HG03196 (cell line): Measurements from ENCODE around the gene TSPAN1.

Source experiments
- ATAC-seq: cut with Tn5 transposase; IDR thresholded peaks from one replicate; pipeline ENCODE4 v1.9.1; 2021; ENCODE audit not compliant: unreplicated experiment

Gene TSPAN1

DNA sequence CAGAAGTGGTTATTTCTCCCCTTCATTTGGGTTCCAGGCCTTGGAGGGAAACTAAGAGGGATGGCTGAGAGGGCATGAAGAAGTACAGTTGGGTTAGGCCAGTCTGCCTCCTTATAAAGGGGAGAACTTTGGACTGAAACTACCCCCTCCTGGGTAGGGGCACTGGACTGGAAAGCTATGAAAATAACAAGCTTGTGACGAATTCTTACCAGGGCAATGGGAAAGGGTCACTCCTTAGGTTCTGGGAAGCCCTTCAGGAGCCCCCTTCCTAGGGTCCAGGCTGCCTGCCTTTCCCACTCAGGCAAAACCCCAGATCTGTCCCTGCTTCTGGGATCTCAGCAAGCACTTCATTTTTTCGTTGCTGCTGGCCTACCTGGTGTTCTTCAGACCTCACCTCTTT lies 11.2 kb downstream of the TSPAN1 start:
- ATAC-seq = no peak

DNA sequence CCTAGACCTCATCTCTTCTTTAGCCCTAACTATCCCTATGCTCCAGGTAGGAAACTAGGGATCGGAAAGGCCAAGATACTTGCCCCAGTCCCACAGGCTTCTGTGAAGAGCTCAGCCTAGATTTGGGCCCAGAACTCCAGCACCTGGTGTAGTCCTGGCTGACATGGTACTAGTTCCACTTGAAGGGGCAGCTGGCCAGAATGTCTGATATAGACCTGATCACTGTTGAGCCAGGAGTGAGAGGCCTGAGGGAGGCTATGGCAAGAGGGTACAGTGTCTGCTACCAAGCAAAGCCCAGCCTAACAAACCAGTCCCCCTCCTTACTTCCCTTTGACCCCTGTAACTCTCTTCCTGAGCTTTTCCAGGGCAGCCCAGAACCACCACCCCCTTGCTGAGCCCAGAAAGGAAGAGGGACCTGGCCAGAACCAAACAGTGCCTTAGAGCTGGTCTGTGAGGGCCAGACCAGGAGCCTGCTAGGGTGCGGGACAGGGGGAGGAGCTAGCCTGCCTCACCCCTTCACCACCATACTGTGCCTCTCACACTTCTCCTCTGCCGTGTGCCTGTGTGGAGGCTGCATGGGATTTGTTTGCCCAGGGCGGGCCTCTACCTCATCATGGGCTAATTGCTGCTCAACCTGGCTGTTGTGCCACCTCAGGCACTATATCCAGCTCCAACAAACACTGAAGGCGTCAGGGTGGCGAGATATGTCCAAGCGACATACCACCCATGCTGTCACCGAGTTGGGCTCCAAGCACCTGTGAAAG lies 12.4 kb downstream of the TSPAN1 start:
- ATAC-seq = no peak

DNA sequence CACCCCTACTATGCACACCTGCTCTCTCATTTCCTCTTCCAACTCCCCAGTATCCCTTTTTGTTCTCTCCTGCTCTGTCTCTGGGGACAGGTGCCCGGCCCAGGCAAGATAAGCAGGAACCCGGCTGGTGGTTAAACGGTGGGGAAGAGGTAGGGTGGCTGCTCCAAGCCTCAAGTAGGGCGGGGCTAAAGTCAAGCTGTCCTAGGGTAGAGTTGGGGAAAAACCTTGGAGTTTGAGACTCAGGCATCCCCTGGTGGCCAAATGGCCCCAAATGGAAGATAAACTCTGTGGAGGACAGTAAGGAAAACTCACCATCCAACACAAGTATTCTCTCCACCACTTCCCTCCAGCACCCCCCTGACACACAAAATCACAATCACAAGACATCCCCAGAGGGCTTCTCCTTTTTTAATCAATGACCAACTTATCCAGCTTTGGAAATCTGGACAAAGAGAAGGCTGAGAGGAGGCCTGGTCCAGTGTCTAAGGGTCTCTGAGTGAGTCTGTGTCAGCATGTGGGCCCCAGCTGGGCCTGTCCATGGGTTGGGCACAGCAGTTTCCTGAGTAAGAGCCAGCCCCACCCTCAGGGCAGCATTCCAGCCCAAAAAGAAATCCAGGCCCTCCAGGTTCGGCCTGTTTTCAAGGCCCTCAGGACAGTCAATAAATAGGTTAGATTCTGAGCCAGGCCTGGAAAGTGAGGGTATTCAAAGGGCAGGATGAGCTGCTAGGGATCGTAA lies 13.6 kb downstream of the TSPAN1 start:
- ATAC-seq = no peak

DNA sequence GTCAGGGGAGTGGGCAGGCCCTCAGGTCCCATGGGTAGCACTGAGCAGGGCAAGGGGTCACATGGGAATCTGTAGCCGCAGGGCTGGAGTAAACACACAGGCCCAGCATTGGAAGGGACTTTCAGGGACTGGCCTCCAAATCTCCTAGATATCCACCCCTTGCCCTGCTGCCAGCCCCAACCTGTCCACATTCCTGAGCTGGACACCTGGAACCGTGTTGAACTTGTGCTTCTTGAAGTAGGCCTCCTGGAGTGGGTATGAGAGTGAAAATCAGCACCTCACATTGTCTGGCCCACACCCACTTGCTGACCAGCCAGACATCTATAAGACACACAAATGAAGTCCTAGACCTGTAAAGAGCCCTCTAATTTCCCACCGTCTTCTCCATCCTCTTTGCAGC lies 15.7 kb downstream of the TSPAN1 start:
- no peak for ATAC-seq

DNA sequence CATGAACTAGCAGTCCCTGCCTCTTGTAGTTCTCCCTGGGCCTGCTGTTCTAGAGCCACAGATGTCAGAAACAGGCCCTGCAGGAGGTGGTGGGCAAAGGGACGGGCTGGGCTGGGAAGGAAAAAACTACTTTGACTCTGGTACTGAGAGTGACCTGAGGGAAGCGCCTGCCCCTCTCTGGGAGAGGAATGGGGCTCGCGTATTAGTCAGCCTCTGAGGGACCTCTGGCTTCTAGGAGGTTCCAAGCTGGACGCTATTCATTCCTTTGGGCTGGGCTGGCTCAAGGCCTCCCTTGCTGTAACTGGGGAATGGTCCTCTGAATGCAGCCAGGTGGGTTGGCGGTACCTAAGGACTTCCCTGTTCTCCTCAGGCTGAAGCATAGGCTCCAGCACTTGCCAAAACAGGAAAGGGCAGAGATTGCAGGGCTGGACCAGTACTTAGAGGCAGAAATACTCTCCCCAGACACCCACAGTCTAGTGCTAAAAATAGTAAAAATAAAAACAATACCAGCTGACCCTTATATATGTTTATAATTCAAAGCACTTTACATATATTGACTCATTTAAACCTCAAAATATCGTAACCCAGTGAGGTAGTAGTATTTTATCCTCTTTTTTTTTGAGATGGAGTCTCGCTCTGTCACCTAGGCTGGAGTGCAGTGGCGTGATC lies 16.3 kb downstream of the TSPAN1 start:
- no peak for ATAC-seq

DNA sequence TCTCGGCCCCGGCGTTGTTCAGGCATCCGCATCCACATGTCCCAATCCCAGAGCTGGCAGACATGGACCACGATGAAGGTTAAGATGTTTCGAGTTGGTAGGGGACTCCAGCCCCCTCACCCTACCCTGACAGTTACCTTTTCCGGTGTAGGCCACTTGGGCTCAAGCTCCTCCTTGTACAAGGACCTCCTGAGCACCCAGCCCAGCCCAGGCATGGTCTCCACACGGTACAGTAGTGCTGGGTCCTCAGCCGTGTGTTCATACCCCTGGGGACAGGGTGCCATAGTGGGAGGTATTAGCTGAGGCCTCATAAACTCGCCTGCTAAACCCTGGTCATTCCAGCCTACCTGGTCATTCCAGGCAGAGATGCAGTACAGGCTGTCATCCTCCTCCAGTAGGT lies 17.3 kb downstream of the TSPAN1 start:
- no peak for ATAC-seq

DNA sequence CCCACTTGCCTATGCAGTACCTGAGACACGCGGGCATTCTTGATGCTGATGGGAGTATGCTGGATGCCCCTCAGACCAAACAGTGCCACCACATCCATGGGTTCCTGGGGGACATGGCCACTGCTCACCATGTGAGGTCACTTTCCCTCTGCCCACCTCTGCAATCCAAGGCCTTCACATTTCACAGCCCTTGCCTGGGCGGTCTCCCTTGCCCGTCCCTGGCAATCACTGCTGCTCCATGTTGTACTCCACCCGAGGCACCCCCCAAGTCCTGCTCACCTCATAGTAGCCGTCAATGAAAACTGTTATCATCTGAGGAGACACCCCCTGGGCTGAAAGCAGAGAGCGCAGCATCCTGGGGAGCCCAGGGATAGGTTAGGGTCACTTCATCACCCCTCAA lies 18.4 kb downstream of the TSPAN1 start:
- no peak for ATAC-seq

DNA sequence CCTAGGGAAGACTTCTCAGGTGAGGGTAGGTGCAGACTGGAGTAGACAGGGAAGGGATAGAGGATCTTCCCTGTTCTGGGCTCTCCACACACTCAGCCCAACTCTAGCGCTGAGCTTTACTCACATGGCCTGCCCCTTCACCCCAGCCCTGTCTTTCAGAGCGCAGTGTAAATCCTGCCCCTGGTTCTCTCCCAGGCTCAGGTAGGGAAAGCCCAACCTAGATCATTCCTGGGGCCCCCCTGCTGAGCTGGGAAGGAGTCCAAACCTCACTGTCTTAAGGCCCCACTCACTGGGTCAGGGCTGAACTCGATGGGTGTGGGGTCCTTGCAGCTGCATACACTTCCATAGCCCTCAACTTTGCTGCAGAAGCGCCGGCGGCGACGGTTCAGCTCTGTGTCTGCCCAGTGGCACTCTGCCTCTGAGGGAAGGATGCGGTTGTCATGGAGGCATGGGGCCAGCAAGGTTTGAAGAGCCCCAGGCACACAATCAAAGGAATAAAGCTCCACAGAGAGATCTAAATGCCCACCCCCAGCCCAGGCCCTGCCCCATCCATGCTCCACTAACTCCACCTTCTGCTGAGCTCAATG lies 19.2 kb downstream of the TSPAN1 start:
- ATAC-seq = no peak

DNA sequence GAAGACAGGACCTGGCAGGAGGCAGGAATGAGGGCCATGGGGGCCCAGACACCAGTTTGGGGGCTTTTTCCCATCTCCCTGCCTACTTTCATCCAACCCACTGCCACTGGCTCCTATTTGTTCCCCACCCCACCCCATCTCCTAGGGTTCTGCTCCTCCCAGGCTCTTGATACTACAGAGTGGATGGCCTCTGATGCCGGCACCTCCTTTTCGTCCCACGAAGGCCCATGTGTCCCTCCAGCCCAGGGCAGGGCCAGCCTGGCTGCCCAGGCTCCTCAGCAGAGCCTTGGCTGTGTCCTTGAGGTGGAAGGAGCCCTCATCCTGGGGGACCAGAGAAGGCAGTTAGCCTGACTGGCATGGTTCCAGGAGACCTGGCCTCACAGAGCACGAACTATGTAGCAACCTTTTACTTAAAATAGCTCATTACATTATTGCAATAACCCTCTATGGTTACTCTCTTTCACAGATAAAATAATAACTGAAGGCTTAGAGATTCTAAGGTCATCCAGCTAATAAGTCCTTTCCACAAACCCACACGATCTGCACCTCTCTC lies 19.8 kb downstream of the TSPAN1 start:
- ATAC-seq = no peak

DNA sequence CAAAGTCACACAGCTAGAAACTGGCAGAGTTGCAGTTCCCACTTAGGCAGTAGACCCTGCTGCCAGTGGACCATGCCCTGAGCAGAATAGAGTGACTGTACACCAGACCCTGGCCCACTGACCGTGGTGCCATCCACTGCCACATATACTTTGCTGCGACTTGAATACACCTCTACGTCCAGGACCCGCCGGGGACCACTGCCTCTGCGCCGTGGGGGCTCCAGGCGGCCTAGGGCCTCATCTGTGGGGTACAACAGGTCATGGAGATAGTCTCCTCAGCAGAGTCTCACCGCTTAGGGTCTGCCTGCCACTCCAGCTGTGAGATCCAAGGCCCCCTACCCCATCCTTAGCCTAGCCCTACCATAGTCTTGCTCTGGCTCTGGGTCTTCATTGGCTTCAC lies 21.7 kb downstream of the TSPAN1 start:
- no peak for ATAC-seq

DNA sequence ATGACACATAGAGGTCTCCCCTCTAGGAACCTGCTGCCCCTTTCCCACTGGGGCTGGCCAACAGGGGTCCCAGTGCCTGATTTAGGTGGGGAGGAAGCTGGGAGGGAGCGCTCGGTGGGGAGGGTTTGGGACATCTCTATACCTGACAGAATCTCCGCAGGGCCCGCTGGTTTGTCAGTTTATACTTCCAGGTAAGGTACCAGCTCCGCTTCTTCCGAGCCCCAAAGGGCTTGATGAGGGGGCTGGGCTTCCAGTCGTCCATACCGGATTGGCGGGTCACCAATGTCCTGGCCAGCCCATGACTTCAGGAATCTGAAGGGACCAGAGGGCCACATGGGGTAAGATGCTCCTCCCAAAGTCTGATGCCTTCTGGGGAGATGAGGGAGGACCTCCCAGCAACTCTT lies 22.7 kb downstream of the TSPAN1 start:
- ATAC-seq = no peak

DNA sequence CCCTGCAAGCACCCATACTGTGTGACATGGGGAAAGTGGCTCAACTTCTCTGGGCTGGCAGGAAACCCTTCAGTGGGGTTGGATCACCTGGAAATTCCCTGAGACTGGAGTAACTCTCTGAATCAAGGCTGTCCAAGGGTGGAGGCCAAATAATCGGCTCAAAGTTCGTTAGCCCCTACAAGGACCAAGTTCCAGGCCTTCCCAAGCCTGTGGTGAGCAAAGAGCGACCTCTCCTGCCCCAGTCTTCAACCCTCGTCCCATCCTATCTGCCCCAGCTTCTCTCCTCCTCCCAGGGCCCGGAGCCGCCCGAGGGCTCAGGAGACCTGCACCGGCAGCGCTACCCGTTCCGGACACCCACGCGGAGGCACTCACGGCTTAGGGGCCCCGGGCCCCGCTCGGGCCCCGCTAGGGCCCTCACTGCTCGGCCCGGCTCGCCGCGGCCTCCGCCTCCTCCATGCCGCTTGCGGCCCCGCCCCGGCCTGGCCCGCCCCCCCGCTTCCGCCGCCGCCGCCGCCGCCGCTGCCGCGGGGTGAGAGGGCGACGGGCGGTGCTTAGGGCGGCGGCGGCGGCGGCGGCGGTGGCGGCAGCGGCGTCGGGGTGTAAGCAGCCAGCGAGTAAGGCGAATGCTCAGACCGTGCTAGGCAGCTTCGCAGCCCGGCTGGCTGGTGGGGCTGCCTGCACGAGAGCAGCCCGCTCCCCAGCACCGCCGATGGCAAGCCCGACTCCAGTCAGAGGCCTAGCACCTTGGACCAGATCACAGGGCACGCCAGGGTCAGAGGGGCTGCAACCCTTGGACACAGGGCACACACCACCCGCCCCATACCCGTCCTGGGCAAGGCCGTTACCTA lies 23.3 kb downstream of the TSPAN1 start, which contains the start of gene POMGNT1:
POMGNT1 (minus strand) TSS at position 471 of the 848 bp plus-strand sequence. CDS start 613 bp downstream, outside the sequence.
- peak; percentile 72 for ATAC-seq

DNA sequence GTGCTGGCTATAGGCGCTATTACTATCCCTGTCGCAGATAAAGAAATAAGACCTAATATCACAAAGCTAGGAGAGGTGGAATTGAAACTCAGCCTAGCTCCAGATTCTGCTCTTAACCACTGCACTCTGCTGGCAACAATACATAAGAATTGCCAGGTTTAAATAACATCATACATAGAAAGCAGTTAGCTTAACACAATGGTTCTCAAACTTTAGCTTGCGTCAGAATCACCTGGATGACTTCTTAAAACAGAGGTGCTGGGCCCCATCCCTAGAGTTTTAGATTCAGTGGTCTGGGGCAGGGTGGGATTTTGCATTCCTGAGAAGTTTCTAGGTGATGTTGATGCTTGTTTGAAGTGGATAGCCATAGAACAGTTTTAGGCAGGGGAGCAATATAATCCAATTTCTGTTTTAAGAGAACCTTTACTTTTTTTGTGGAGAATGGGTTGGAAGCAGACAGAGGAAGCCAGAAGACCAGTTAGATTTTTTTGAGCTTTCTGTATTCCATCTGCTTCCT lies 24.4 kb downstream of the TSPAN1 start:
- no peak for ATAC-seq

DNA sequence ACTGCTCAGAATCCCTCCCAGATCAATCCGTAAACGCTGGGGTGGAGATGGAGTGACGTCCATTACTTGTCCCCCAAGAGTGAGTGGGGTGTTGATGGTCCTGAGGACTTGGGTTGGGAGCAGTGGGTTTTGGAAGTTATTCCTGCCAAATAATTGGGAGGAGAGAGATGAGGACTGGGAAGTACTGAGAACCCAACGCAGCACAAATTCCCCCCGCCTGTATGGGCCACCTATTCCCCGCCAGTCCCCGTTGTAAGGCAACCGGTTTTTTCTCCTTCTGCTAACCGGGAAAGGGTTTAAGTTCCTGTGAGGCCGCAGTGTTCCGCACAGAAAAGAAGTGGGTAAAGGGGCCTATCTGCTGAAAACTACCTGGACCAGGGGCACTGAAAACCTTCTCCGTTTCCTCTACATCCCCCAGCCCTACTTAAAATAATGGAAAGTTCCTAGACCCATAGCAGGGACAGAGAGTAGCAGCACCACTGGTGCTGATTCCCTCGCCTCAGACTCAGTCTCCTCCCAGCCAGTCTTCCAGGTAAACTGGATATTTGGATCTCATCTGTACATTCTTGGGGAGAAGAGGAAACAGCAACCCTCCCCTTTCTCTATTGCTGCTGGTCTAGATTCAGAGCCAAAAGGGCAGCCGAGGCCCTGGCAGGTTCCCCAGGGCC lies 29.0 kb downstream of the TSPAN1 start:
- ATAC-seq = no peak

DNA sequence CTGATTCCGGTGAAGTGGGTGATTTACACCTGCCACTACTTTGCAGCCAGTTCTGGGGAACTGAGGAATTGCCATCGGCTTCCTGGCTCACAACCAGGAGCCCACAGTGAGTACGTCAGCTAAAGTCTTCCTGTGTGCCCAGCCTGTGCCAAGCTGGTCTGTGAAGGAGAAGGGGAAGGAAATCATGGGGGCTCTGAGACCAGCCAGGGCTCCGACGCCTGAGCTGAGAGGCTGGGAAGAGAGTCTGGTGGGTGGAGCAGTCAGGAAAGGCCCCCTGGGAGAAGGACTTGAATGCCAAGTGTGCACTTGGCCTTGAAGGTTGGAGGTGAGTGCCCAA lies 29.5 kb downstream of the TSPAN1 start:
- ATAC-seq = no peak

DNA sequence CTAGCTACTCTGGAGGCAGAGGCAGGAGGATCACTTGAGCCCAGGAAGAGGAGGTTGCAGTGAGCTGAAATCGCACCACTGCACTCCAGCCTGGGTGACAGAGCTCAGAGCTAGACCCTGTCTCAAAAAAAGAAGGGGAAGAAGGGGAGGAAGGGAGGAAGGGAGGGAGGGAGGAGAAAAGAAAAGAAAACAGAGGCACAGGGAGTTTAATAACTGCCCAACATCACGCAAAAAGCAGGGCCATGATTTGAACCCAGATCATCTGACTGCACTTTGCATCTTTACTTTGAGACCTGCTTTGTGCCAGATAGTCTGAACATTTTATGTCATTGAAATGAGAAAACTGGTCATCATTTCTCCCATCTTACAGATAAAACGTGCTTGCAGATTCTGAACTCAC lies 30.3 kb downstream of the TSPAN1 start:
- ATAC-seq = no peak

DNA sequence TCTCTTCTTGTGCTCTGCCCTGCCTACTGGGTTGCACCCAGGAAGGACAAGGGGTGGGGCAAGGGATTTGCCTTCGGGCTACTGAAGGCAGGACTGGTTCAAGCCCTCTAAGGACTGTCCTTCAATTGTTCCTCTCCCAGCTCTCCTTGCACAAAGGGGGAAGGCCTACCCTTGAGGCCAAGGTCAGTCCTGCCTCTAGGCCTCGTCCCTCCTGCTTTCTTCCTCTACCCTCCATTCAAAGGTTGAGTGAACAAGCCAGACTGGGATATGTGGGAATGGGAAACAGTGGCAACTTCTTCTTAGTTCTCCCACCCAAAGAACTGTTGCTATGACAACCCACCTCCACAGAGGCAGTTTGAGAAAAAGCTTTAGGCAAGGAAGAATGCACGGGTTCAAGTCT lies 30.9 kb downstream of the TSPAN1 start:
- no peak for ATAC-seq

DNA sequence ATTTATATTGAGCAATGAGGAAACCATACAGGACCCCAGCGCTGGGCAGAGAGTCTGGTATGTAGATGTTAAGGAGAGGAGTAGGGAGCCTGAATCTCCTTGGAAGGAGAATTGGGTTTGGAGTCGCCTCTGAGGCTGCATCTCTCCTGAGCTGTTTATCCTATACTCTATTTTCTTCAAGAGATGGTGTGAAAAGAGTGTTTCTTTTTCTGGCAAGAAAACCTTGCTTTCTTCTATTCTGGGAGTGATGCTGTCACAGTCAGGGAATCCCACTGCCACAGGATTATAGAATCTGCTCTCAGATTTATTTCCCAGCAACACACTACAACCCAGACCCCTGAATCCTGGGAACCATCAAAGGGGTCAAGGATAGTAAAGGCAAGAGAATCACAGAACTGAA lies 31.5 kb downstream of the TSPAN1 start:
- ATAC-seq = no peak

DNA sequence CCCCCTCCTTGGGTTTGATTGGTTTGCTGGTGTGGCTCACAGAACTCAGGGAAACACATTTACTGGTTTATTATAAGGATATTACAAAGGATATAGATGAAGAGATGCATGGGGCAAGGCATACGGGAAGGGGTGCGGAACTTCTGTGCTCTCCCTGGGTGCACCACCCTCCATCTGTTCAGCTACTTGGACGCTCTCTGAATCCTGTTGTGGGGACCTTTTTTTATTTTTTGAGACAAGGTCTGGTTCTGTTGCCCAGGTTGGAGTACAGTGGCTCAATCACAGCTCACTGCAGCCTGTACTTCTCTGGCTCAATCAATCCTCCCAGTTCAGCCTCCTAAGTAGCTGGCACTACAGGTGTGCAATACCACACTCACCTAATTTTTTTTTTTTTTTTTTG lies 35.7 kb downstream of the TSPAN1 start:
- ATAC-seq = no peak

DNA sequence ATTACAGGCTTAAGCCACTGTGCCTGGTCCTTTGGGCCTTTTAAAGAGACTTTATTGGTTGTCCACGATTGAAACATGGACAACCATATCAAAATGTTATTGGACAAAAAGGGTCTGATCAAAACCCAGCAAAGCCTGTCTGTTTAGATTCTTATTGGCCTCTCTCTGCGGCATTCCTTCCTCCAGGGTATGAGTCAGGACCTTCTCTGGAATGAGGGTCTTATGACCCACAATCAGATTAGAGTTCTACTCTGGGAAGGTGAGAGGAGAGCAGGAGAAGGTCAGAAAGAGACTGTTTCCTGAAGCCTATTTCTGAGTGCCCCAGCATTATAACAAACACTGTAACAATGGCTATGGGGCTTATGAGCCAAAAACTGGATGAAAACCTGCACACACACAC lies 36.2 kb downstream of the TSPAN1 start:
- no peak for ATAC-seq
